H1 (cell line): ENCODE data around the gene TRPV2. TPM values are rescaled to one million over a fixed set of nuclear protein-coding genes. Genes with fewer than 3 reads are reported as not detected.
A peak's percentile ranks its signal among the peaks of the same experiment; 100 is the strongest.

Source experiments
- CTCF ChIA-PET: fragments of 300-600 bp; sonication (Branson Sonifier 250); formaldehyde crosslinking; loops from one replicate; lab custom pipeline; 2021; ENCODE audit not compliant: partially characterized antibody; lab: Charles Lee
- POLR2A ChIA-PET: fragments of 300-600 bp; sonication (Branson Sonifier 250); formaldehyde crosslinking; loops from one replicate; lab custom pipeline; 2021; ENCODE audit warnings: inconsistent platforms; ENCODE audit not compliant: partially characterized antibody; lab: Charles Lee
- DNase-seq, 2 experiments: peaks; one replicate each; pipeline versions ENCODE4 v3.0.0 to v3.0.0-alpha.2; 2010 to 2022; ENCODE audit warnings: low spot score in 2 of 2, low read depth in 1 of 2, mixed read lengths in 1 of 2
- FAIRE-seq: peaks from 2 replicates; lab custom pipeline; 2011; peaks lifted over from hg19 to GRCh38; lab: Jason Lieb, UNC
- H2AFZ ChIP-seq: 2 replicates; pipeline ENCODE4 v1.8.1; 2012; ENCODE audit warnings: low read length, inconsistent platforms
- H2AK5ac ChIP-seq: 2 replicates; pipeline ENCODE4 v1.6.1; 2013; ENCODE audit warnings: low read depth, low read length
- H2BK120ac ChIP-seq: replicated peaks from 2 replicates; pipeline ENCODE3; 2013; ENCODE audit warnings: low read depth, low read length, inconsistent platforms
- H2BK12ac ChIP-seq: 2 replicates; pipeline ENCODE4 v1.6.1; 2013; ENCODE audit warnings: low read depth, low read length
- H2BK15ac ChIP-seq: 2 replicates; pipeline ENCODE4 v1.6.1; 2013; ENCODE audit warnings: low read length
- H2BK20ac ChIP-seq: 2 replicates; pipeline ENCODE4 v1.6.1; 2013; ENCODE audit warnings: low read length
- H2BK5ac ChIP-seq: 2 replicates; pipeline ENCODE4 v1.6.1; 2013; ENCODE audit warnings: low read depth, low read length
- H3K14ac ChIP-seq: 2 replicates; pipeline ENCODE4 v1.6.1; 2013; ENCODE audit warnings: inconsistent platforms; ENCODE audit not compliant: insufficient read length
- H3K18ac ChIP-seq: 2 replicates; pipeline ENCODE4 v1.6.1; 2013; ENCODE audit warnings: low read length; ENCODE audit errors: extremely low read depth
- H3K23ac ChIP-seq: 2 replicates; pipeline ENCODE4 v1.6.1; 2013; ENCODE audit warnings: inconsistent platforms; ENCODE audit not compliant: insufficient read length
- H3K23me2 ChIP-seq: 2 replicates; pipeline ENCODE4 v1.6.1; 2013; ENCODE audit warnings: low read depth, low read length
- H3K27ac ChIP-seq: 2 replicates; pipeline ENCODE4 v1.6.1; 2011; ENCODE audit warnings: low read depth, low read length, inconsistent platforms
- H3K27me3 ChIP-seq, 4 experiments: replicated peaks in 1 of 4; 1 replicate in 1 of 4; 2 replicates in 3 of 4; pipeline versions ENCODE4 v1.6.1 to v1.8.1; 2011 to 2013; ENCODE audit warnings: low read length in 3 of 4, mild to moderate bottlenecking in 3 of 4, inconsistent platforms in 2 of 4, mixed read lengths in 2 of 4, moderate library complexity in 1 of 4; ENCODE audit not compliant: control insufficient read depth in 3 of 4, insufficient read depth in 3 of 4; ENCODE audit errors: extremely low read depth in 1 of 4
- H3K36me3 ChIP-seq, 4 experiments: 2 replicates each; pipeline versions ENCODE4 v1.6.1 to v1.8.1; 2011 to 2013; ENCODE audit warnings: mild to moderate bottlenecking in 4 of 4, low read length in 3 of 4, moderate library complexity in 2 of 4, control low read depth in 1 of 4, inconsistent platforms in 1 of 4; ENCODE audit not compliant: insufficient read depth in 4 of 4, control insufficient read depth in 2 of 4
- H3K4ac ChIP-seq: replicated peaks from 2 replicates; pipeline ENCODE3; 2013; ENCODE audit warnings: low read length, low read depth, mixed read lengths, inconsistent platforms; ENCODE audit not compliant: insufficient read length
- H3K4me1 ChIP-seq, 4 experiments: replicated peaks in 1 of 4; 1 replicate in 1 of 4; 2 replicates in 3 of 4; pipeline versions ENCODE4 v1.6.1 to v1.8.1; 2011 to 2013; ENCODE audit warnings: low read length in 3 of 4, inconsistent platforms in 2 of 4, mixed read lengths in 1 of 4; ENCODE audit not compliant: insufficient read depth in 4 of 4, control insufficient read depth in 3 of 4
- H3K4me2 ChIP-seq, 2 experiments: 2 replicates each; pipeline versions ENCODE4 v1.6.1 to v1.8.1; 2011 to 2013; ENCODE audit warnings: low read depth in 2 of 2, low read length in 2 of 2, control low read depth in 1 of 2, inconsistent platforms in 1 of 2, mild to moderate bottlenecking in 1 of 2; ENCODE audit not compliant: insufficient read depth in 1 of 2
- H3K4me3 ChIP-seq, 4 experiments: fragments of 200-600, 300-600 bp in 1 of 4; sonication (generic), shearing (Covaris generic), sonication (Bioruptor Twin) in 1 of 4; 2 replicates each; pipeline versions ENCODE4 v1.5.1 to v1.8.1; 2011 to 2016; ENCODE audit warnings: low read length in 4 of 4, low read depth in 3 of 4, control low read depth in 2 of 4, inconsistent platforms in 2 of 4, mild to moderate bottlenecking in 2 of 4, mixed read lengths in 1 of 4, moderate library complexity in 1 of 4; ENCODE audit not compliant: insufficient read depth in 2 of 4; ENCODE audit errors: extremely low read depth in 1 of 4
- H3K56ac ChIP-seq: replicated peaks from 2 replicates; pipeline ENCODE3; 2013; ENCODE audit warnings: low read depth, mild to moderate bottlenecking, mixed read lengths, low read length, inconsistent platforms; ENCODE audit not compliant: insufficient read length
- H3K79me1 ChIP-seq: 2 replicates; pipeline ENCODE4 v1.6.1; 2013; ENCODE audit warnings: low read depth, low read length, control low read depth
- H3K79me2 ChIP-seq, 2 experiments: 2 replicates each; pipeline versions ENCODE4 v1.6.1 to v1.8.1; 2012 to 2013; ENCODE audit warnings: low read length in 2 of 2, mild to moderate bottlenecking in 2 of 2, inconsistent platforms in 1 of 2; ENCODE audit not compliant: insufficient read depth in 2 of 2, control insufficient read depth in 1 of 2
- H3K9ac ChIP-seq, 4 experiments: replicated peaks in 1 of 4; 1 replicate in 1 of 4; 2 replicates in 3 of 4; pipeline versions ENCODE4 v1.6.1 to v1.8.1; 2011 to 2013; ENCODE audit warnings: low read depth in 3 of 4, low read length in 3 of 4, control low read depth in 2 of 4, mild to moderate bottlenecking in 2 of 4, moderate library complexity in 2 of 4, inconsistent platforms in 1 of 4; ENCODE audit errors: extremely low read depth in 1 of 4
- H3K9me3 ChIP-seq, 2 experiments: 2 replicates each; pipeline versions ENCODE4 v1.6.1 to v1.8.1; 2012 to 2013; ENCODE audit warnings: mild to moderate bottlenecking in 2 of 2, moderate library complexity in 2 of 2, control low read depth in 1 of 2, inconsistent platforms in 1 of 2, low read depth in 1 of 2, low read length in 1 of 2, mixed read lengths in 1 of 2; ENCODE audit not compliant: insufficient read depth in 2 of 2
- H4K20me1 ChIP-seq, 2 experiments: replicated peaks in 1 of 2; 2 replicates each; pipeline versions ENCODE3 to v1.8.1; 2011 to 2013; ENCODE audit warnings: inconsistent platforms in 2 of 2, low read length in 2 of 2, mild to moderate bottlenecking in 1 of 2; ENCODE audit not compliant: insufficient read depth in 2 of 2, control insufficient read depth in 1 of 2
- H4K5ac ChIP-seq: 2 replicates; pipeline ENCODE4 v1.6.1; 2013; ENCODE audit warnings: low read length, low read depth, mixed read lengths, inconsistent platforms; ENCODE audit not compliant: insufficient read length
- H4K8ac ChIP-seq: 2 replicates; pipeline ENCODE4 v1.8.0; 2013; ENCODE audit warnings: mild to moderate bottlenecking, moderate library complexity, low read length, inconsistent platforms; ENCODE audit not compliant: insufficient read depth; ENCODE audit errors: extremely low read depth
- H4K91ac ChIP-seq: replicated peaks from 2 replicates; pipeline ENCODE3; 2013; ENCODE audit warnings: low read length, mixed read lengths, inconsistent platforms; ENCODE audit not compliant: insufficient read length
- BACH1 ChIP-seq: IDR thresholded peaks from 2 replicates; pipeline ENCODE4 v1.6.1; 2012; ENCODE audit warnings: low read length, improper control_type of control experiment
- FOSL1 ChIP-seq: IDR thresholded peaks from 2 replicates; pipeline ENCODE4 v1.6.1; 2011; ENCODE audit warnings: mild to moderate bottlenecking, low read depth, low read length, moderate library complexity; ENCODE audit not compliant: insufficient read depth
- KDM1A ChIP-seq: fragments of 200-600, 300-600 bp; sonication (generic); IDR thresholded peaks from 2 replicates; pipeline ENCODE4 v1.7.1; 2016; ENCODE audit warnings: mild to moderate bottlenecking, low read length, borderline replicate concordance
- POLR2A ChIP-seq, 2 experiments: IDR thresholded peaks; 1 replicate in 1 of 2; 2 replicates in 1 of 2; pipeline ENCODE4 v1.6.1; 2011; ENCODE audit warnings: low read depth in 2 of 2, low read length in 2 of 2, mild to moderate bottlenecking in 2 of 2; ENCODE audit errors: control extremely low read depth in 1 of 2
- POLR2AphosphoS5 ChIP-seq: IDR thresholded peaks from 2 replicates; pipeline ENCODE4 v1.6.1; 2011; ENCODE audit warnings: low read depth, low read length
- RAD21 ChIP-seq, 2 experiments: IDR thresholded peaks in 1 of 2; conservative IDR thresholded peaks in 1 of 2; 2 replicates each; pipeline ENCODE4 v1.6.1; 2011; ENCODE audit warnings: low read depth in 2 of 2, low read length in 2 of 2, improper control_type of control experiment in 1 of 2, inconsistent platforms in 1 of 2, mild to moderate bottlenecking in 1 of 2, moderate library complexity in 1 of 2
- RFX5 ChIP-seq: IDR thresholded peaks from 2 replicates; pipeline ENCODE4 v1.6.1; 2011; ENCODE audit warnings: low read depth, low read length, improper control_type of control experiment, borderline replicate concordance
- WGBS, 2 experiments: shearing (Covaris generic) in 1 of 2; methylation state at CpG; one replicate each; pipeline versions ENCODE4 v1.1.6 to v1.1.7; 2013 to 2015; ENCODE audit warnings: low lambda C conversion rate in 2 of 2, mixed read lengths in 2 of 2, inconsistent platforms in 1 of 2, low coverage in 1 of 2, missing lambda C conversion rate in 1 of 2; ENCODE audit not compliant: insufficient replicate concordance in 2 of 2, insufficient coverage in 1 of 2, insufficient read length in 1 of 2; ENCODE audit errors: extremely low coverage in 1 of 2, missing lambda C conversion rate in 1 of 2; 5-methylcytosine and 5-hydroxymethylcytosine counted together
- polyA plus RNA-seq, 7 experiments: library from polyadenylated mRNA; depleted of rRNA in 3 of 7; stranded (reverse) in 5 of 7; unstranded in 2 of 7; fragments of >200 nt in 5 of 7; fragments of 200-250 nt in 2 of 7; gene quantifications; 1 replicate in 5 of 7; 2 replicates in 1 of 7; 4 replicates in 1 of 7; pipeline versions ENCODE4 v1.2.1 to v1.2.3, GENCODE V29; 2011 to 2013; ENCODE audit warnings: missing spikeins in 2 of 7, mixed read lengths in 2 of 7
- total RNA-seq: library from RNA; stranded (reverse); fragmentation: NEBNext Ultra II Directional; extraction: Animal tissue kit (Norgen Biotek cat#: 25700); gene quantifications from 2 replicates; pipeline ENCODE4 v1.2.1, GENCODE V29; 2021
- TF ChIP-seq, protein P1 (sequence below), 3 experiments: IDR thresholded peaks; 1 replicate in 2 of 3; 2 replicates in 1 of 3; pipeline versions ENCODE4 v1.5.1 to v1.6.1; 2011; ENCODE audit warnings: low read length in 3 of 3, mild to moderate bottlenecking in 3 of 3, inconsistent platforms in 2 of 3, low read depth in 1 of 3, moderate library complexity in 1 of 3; ENCODE audit not compliant: insufficient read depth in 1 of 3; ENCODE audit errors: control extremely low read depth in 1 of 3

TRPV2 gene
- total and polyA plus RNA-seq, 2 of the 8 experiments (the other 6 are each of a cell fraction or from before 2014, with no cell fraction given) = 1.7 to 2.1 TPM

DNA sequence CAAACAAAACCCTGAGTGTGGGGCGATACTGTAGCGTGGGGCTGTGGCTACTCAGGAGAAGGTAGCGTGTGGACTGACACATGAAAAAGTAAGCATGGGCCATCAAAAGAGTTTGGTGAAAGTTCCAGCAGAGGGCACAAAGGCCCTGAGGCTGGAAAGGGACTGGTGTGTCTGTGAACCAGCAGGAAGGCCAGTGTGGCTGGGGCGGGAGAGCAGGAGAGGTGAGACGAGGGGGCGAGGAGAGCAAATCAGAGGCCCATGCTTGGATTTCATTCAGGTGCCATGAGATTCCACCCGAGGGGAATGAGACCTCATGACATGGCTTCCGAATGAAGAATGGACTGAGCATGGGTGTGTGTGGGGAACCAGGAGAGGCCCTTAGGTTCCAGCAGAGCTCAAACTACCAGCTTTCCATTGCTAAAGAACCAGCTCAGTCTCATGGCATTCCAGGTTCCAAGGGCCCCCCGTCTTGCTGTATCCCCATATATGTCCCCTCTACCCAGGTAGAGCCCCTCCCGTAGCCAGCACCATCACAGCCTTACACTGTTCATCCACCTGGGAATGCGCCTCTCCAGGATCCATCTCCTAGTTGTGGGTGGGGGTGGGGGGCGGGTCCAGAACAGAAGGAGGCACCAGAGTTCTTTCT, 31.1 kb downstream of the TRPV2 start:
- H3K23ac ChIP-seq = no peak overlapping the region
- peaks cover 3% of the 10 kb centered on the region; the same call in 1 of the 2 replicates for H3K79me1 ChIP-seq
- H3K79me2 ChIP-seq = no peaks in the 10 kb centered on the region; a peak in 1 of 4 replicates
- H4K8ac ChIP-seq = no peak overlapping the region
- no peak overlapping the region for H3K4ac ChIP-seq
- no peak for TF ChIP-seq RFX5
- TF ChIP-seq FOSL1 = no peak
- TF ChIP-seq RAD21 (IDR thresholded peaks at IDR 0.05 in 1 of 2, conservative IDR thresholded peaks at IDR 0.05 in 1 of 2; ENCODE audit: low read depth in 2 of 2, low read length in 2 of 2) = peak; percentile 21 to 45; a peak in 3 of 4 replicates
- TF ChIP-seq, protein P1, sequence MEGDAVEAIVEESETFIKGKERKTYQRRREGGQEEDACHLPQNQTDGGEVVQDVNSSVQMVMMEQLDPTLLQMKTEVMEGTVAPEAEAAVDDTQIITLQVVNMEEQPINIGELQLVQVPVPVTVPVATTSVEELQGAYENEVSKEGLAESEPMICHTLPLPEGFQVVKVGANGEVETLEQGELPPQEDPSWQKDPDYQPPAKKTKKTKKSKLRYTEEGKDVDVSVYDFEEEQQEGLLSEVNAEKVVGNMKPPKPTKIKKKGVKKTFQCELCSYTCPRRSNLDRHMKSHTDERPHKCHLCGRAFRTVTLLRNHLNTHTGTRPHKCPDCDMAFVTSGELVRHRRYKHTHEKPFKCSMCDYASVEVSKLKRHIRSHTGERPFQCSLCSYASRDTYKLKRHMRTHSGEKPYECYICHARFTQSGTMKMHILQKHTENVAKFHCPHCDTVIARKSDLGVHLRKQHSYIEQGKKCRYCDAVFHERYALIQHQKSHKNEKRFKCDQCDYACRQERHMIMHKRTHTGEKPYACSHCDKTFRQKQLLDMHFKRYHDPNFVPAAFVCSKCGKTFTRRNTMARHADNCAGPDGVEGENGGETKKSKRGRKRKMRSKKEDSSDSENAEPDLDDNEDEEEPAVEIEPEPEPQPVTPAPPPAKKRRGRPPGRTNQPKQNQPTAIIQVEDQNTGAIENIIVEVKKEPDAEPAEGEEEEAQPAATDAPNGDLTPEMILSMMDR (IDR thresholded peaks at IDR 0.05; ENCODE audit: control extremely low read depth in 1 of 3, insufficient read depth in 1 of 3, low read depth in 1 of 3, low read length in 3 of 3) = peak; percentile 1 to 33 (median 6); a peak in 3 of 4 replicates
- peak in 1 of 2 experiments; percentile 77; a peak in 1 of 3 replicates for TF ChIP-seq POLR2A (IDR thresholded peaks at IDR 0.05; ENCODE audit: control extremely low read depth in 1 of 2, low read depth in 2 of 2, low read length in 2 of 2)
- peak; percentile 13; the same call in 1 of the 2 replicates for TF ChIP-seq POLR2AphosphoS5
- TF ChIP-seq BACH1 = no peak
- no peak for TF ChIP-seq KDM1A
- TF ChIP-seq, all 59 proteins: peak for 4
- Histone ChIP-seq H2BK5ac (no peak overlapping the region), H2AFZ (no peak overlapping the region), H4K20me1 (peaks cover 5 to 38% of the 10 kb centered on the region in 2 experiments), H3K9ac (no peak overlapping the region; a peak in 1 of 7 replicates), H3K23me2 (no peaks in the 10 kb centered on the region; the same call in 1 of the 2 replicates), H3K18ac (no peak overlapping the region), H3K4me2 (no peak overlapping the region), H3K4me1 (peaks cover 0 to 5% (median under 1%) of the 10 kb centered on the region in 4 experiments; a peak in 2 of 7 replicates), H4K5ac (peak overlapping the region; percentile 47), H4K91ac (no peak overlapping the region), H3K27ac (no peak overlapping the region), H2BK20ac (no peak overlapping the region), H2BK12ac (no peak overlapping the region), H3K9me3 (no peaks in the 10 kb centered on the region), H3K36me3 (peaks cover 7 to 61% (median 26%) of the 10 kb centered on the region in 4 experiments), H2BK120ac (no peak overlapping the region), H2BK15ac (no peak overlapping the region), H3K4me3 (no peak overlapping the region), H3K14ac (no peak overlapping the region), H3K27me3 (no peaks in the 10 kb centered on the region), H2AK5ac (no peak overlapping the region), H3K56ac (no peak overlapping the region)
- 88% methylated on average over 11 of the region's 12 CpGs; no CpG with 5 or more reads in 1 of the 2 experiments for WGBS, 2 experiments
- ChIA-PET POLR2A (interaction anchor here (0.7 to 17.6 kb wide), 7 partner anchors 5 to 94 kb away, joined by 3 to 204 read pairs (median 4); partner anchors contain the start of gene CENPV), CTCF (interaction anchor here (0.6 to 36.9 kb wide), 6 partner anchors 9 to 96 kb away, joined by 3 to 941 read pairs (median 7); partner anchors contain the start of gene TRPV2)
- DNase-seq (peak in 1 of 2 experiments; percentile 63), FAIRE-seq (no peak)
